NCI-H446 (cell line): ENCODE results near the gene TCL1B.

Experiments used
- DNase-seq, 2 experiments: peaks; one replicate each; lab custom pipeline; 2025; lab: John Stamatoyannopoulos, UW

TCL1B gene

GRCh38 chr14:95667249-95667693 lies 19.0 kb upstream of the TCL1B start:
- DNase-seq: no peak

- DNase-seq: no peak
Observed at GRCh38 chr14:95668235-95668772, 17.9 kb upstream of the TCL1B start.

- no peak for DNase-seq
Observed at GRCh38 chr14:95674613-95675012, 11.6 kb upstream of the TCL1B start.

GRCh38 chr14:95675486-95675885 lies 10.7 kb upstream of the TCL1B start:
- DNase-seq: no peak

DNA sequence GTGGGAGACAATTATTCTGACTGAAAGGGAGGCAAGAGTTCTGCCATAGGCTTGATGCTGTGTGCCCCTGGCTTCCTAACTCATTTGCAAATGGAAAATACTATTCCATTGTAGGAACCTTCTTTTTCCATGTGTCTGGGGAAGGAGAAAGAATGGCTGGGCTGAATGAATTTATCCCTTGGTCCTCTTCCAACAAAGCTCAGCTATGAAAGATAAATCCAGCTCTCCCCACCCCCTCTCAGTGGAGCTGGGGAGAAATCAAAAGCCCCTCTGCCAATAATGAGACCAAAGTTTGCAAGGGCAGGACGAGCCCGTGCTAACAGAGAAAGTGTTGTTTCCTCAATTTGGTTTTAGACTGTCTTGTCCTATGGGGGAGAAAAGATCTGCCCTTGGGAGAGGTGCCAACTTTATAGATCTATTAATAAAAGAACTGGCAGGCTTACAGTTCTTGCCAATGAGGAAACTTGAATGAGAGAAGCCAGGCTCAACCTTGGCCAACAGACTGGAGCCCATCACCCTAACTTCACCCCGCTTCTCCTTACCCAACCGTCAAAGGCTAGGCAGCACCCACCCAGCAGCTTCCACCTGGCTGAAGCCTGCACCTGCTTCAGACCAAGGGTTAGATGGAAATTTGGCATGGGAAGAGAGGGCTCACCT lies 8.9 kb upstream of the TCL1B start:
- no peak for DNase-seq

GRCh38 chr14:95679148-95679815 lies 6.9 kb upstream of the TCL1B start:
- no peak for DNase-seq

- DNase-seq: no peak
Observed at GRCh38 chr14:95679998-95680735, 6.1 kb upstream of the TCL1B start.

DNA sequence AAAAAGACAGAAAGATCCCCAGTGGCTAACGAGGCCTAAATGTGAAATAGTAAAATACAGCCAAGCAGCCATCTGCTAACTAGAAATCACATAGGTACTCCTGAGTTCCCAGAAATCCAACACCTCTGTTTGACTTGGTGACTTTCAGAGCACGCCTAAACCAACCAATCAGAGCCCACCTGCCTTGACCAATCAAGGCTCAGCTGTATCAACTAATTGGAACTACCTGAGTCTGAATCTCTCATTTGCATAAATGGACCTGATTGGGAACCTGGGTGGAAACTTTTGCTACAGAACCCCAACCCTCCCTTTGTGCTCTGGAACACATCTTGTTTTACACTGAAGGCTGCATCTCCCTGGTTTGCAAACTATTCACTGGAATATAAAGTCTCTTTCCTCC lies 5.1 kb upstream of the TCL1B start:
- DNase-seq: no peak

DNA sequence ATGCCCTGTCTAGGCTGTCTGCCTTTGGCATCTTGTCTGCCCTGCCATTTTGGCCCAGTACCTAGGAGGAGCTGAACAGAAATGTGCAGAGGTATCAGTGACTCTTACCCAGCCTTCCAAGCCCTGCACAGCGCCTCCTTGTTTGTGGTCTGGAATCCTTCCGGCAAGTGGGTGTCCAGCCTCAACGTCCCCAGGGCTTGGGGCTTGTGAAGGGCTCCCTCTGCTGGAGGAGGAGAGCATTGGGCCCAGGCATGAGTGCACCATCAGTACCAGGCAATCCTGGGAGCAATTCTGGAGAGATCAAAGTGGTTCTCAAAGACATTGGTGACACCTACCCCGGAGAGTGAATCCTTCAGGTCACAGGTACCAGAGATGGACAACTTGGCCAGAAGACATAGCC lies 2.4 kb upstream of the TCL1B start:
- no peak for DNase-seq

DNA sequence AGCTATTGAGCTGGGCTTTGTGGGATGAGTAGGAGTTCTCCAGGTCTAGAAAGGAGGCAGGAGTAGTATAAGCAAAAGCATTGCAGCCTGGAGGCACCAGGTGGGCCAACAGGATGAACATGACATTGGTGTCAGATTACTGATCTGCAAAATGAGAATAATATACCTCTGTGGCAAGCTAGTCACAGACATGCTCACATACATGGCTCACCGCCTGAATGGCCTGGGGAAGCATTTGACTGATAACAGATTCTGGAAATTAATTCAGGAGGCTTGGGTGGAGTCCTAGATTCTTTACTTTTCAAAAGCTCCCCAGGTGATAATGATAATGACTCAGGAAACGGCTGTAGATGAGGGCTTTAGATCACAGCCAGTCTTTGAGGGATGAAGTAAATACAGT lies 709 bp downstream of the TCL1B start:
- no peak for DNase-seq

DNA sequence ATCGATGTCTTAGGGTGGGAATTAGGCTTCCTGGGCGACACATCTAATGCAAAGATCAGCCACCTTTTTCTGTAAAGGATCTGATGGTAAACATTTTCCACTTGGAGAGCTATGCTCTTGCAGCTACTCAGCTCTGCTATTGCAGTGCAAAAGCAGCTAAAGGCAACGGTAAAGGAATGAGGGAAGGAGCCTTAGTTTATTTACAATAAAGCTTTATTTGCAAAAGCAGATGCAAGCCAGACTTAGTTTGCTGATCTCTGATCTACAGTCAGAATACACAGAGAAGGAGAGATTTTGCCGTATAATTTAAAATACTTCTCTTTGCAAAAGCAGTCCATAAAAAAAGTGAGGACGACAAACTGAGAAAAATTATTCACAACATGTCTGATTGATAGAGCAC lies 3.2 kb downstream of the TCL1B start:
- no peak for DNase-seq

DNA sequence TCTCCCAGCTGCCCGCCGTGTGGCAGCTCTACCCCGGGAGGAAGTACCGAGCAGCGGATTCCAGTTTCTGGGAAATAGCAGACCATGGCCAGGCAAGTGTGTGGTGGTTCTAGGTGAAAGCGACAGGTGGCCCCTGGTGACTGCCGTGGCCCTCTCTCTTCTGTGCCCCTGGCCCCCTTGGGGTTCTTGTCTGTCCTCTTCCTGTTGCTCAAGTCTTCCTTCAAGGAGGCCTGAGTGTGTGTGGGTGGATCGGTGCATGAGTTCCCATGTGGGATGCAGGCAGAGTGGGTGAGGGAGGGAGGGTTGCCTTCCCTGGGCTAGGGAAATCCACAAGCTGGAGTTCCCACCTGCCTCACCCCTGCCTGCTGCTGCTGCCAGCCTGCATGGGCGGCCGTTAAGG lies 4.6 kb downstream of the TCL1B start:
- DNase-seq: no peak

- no peak for DNase-seq
Observed at GRCh38 chr14:95691591-95691990, 5.4 kb downstream of the TCL1B start.

GRCh38 chr14:95692109-95692508 lies 5.9 kb downstream of the TCL1B start:
- DNase-seq: no peak

GRCh38 chr14:95695051-95695450 lies 8.8 kb downstream of the TCL1B start:
- no peak for DNase-seq

GRCh38 chr14:95695913-95696312 lies 9.7 kb downstream of the TCL1B start:
- no peak for DNase-seq

DNA sequence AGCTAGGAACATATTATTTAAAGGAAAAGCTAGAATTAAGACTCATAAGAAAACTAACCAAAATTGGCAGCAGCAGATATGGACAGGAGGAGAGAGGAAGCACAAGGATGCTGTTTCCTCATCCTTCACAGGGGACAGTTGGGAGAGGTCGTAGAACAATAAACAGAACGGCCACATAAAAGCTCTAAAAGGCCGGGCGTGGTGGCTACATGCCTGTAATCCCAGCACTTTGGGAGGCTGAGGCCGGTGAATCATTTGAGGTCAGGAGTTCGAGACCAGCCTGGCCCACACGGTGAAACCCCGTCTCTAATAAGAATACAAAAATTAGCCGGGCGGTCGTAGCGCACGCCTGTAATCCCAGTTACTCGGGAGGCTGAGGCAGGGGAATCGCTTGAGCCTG lies 10.5 kb downstream of the TCL1B start:
- no peak for DNase-seq

DNA sequence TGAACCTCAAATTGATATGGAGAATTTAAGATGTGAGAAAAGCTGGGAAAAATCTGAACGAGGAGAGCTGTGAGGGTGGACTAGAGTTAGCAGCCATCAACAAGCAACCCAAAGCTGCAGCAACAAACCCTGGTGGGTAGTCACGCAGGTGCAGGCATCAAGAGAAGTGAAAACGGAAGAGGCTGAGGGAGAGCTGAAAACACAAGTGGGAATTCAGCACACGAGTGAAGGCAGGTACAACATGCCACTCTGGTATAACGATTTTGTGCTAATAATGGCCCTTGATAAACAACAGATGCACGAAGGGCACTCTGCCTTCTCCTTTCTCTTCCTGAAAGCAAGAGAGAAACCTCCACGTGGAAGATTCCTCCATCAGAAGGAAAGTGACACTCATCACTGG lies 11.5 kb downstream of the TCL1B start:
- no peak for DNase-seq

- no peak for DNase-seq
Observed at GRCh38 chr14:95698287-95698686, 12.1 kb downstream of the TCL1B start.

GRCh38 chr14:95699412-95699811 lies 13.2 kb downstream of the TCL1B start:
- DNase-seq: no peak

GRCh38 chr14:95700221-95700976 lies 14.2 kb downstream of the TCL1B start:
- no peak for DNase-seq

GRCh38 chr14:95701846-95702221 lies 15.6 kb downstream of the TCL1B start:
- DNase-seq: no peak
